C4-2B (cell line): ENCODE data around the gene HIVEP2.

ENCODE experiments used
- H3K27ac ChIP-seq: fragments of 450-650 bp; 2 replicates; pipeline ENCODE4 v1.5.1; 2017
- ZFX ChIP-seq: fragments of 450-650 bp; IDR thresholded peaks from 2 replicates; pipeline ENCODE4 v1.6.1; 2017
- TF ChIP-seq, protein P1 (sequence below): fragments of 450-650 bp; conservative IDR thresholded peaks from 2 replicates; pipeline ENCODE4 v1.5.1; 2017; ENCODE audit warnings: mild to moderate bottlenecking

HIVEP2 gene

DNA sequence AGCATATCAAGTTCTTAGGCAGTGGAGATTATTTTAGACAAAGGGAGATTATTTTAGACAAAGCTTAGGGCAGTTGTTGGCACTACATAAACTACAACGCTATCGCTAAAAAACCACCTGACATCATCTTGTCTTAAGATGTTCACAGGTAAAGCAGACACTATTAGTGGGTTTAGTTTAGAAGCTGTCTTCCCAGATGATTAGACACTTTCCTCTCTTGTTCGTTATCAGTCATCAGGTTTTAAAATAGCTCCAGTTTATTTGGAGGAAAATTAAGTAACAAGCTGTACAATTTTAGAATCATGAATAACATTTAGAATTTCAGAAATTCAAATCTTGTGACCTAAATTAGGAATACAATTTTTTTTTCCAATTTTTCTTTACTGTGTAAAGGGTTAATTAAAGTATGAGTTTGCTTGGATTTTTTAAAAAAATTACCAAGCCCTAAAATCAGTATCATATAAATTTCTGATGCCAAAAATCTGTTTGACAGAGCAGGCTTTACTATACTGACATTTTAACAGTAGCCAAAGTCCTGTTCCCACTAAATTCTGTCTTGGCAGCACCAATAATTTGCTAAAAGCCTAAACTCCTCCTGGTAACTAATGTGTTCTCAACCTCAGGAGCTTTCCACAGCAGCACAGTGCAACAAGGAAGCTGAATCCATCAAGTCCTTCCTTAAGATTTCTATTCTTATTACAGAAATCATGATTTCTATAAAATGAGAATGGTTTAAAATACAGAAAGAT, 109.0 kb downstream of the HIVEP2 start:
- TF ChIP-seq, protein P1, sequence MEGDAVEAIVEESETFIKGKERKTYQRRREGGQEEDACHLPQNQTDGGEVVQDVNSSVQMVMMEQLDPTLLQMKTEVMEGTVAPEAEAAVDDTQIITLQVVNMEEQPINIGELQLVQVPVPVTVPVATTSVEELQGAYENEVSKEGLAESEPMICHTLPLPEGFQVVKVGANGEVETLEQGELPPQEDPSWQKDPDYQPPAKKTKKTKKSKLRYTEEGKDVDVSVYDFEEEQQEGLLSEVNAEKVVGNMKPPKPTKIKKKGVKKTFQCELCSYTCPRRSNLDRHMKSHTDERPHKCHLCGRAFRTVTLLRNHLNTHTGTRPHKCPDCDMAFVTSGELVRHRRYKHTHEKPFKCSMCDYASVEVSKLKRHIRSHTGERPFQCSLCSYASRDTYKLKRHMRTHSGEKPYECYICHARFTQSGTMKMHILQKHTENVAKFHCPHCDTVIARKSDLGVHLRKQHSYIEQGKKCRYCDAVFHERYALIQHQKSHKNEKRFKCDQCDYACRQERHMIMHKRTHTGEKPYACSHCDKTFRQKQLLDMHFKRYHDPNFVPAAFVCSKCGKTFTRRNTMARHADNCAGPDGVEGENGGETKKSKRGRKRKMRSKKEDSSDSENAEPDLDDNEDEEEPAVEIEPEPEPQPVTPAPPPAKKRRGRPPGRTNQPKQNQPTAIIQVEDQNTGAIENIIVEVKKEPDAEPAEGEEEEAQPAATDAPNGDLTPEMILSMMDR, result no peak
- no peak for TF ChIP-seq ZFX
- no peak overlapping the region for H3K27ac ChIP-seq

DNA sequence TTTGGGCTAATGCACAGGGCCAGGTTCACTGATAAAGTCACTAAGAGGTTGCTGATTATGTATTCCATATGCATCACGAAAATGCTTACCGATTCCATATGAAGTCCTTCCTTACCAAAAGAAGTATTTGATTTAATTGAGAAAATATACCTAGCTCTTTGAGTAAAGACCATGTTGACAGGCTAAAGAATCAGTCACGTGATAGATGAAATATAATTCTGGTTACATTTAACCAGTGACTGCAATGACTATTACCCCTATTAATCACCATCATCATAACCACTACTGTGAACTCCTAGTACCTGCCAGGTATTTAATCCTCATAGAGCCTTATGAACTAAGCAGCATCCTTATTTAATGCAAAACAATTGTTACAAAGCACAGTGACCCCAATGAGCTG, 110.1 kb downstream of the HIVEP2 start:
- H3K27ac ChIP-seq, result no peak overlapping the region
- TF ChIP-seq, protein P1, result no peak
- no peak for TF ChIP-seq ZFX

DNA sequence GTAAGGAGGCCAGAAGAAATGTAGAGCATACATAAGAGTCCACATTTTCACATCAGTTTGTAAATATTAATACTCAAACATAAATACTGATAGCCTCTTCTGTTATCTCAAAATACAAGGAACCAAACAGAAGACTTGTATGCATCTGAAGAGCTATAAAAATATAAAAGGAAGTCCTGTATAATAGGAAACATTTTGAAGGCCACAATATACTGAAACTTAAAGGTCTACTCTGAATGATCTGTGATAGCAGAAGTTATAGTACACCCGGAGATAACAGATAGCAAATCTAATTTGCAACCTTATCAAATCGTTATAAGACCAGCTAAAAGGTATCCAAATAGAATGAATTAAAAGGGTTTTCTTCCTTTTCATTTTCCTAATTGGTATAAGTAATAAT, 111.2 kb downstream of the HIVEP2 start:
- TF ChIP-seq, protein P1, result no peak
- TF ChIP-seq ZFX, result no peak
- no peak overlapping the region for H3K27ac ChIP-seq

DNA sequence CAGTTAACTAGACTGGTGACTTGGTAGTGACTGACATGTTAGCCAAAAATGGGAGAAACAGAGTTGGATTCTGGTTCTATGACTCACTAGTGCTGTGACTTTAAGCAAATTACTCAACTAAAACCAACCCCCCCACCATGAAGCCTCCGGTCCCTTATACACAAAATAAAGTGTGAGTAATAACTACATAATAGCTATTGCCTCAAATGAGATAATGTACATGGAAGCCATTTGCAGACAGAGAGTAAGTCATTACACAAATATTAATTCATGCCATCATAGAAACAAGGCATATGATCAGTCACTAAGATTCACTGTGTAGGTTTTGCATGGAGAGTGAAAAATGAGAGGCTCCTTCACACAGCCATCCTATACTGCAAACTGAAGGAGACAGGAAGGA, 111.9 kb downstream of the HIVEP2 start:
- H3K27ac ChIP-seq, result no peak overlapping the region

DNA sequence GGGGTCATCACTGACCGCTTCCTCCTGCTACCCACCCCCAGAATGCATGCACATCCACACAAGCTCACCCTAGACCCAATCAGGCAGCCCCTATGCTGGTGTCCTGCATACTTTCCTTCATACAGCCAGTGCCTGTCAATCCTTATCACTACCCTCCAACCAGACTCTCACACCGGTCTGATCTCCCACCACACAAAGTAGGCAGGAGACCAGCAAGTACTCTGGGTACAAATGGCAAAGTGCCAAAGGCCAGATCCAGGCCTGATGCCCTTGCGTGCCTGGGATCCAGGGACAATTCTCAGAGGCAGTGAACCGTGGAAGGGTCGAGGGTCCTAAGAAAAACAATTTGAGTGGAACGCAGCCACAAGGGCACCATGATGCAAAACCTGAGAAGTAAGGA, 114.2 kb downstream of the HIVEP2 start:
- peak overlapping the region; percentile 42; the same call in 1 of the 2 replicates for H3K27ac ChIP-seq
- TF ChIP-seq, protein P1, result no peak

More for the DNA sequence above, 111.9 kb downstream of the HIVEP2 start:
- no peak for TF ChIP-seq ZFX
- TF ChIP-seq, protein P1, result no peak

DNA sequence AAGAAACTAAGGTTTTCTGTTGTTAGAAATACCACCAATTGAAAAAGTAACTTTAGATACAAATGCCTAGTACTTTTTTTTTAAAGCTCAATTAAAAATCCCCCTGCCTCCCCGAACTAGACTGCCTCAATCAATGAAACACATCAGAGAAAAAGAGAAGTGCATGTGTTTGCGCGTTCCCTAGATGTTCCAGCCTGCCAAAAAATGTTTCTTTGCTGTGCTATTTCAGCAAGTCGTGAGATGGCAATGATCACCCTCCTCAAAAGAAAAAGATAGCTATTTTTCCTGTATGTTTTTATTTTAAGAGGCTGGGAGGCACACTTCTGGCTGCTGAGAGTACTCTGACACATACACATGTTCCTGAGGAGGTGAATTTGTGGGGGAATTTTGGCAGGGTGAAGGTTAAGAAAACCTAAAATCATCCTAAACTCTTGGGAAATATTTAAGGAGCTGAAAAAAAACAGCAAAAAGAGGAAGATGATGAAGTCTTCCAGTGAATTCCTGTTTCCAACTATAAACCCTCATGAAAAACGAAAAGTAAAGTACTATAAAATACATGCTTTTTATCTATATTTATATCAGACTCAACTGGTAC, 114.8 kb downstream of the HIVEP2 start:
- no peak overlapping the region; the same call in 1 of the 2 replicates for H3K27ac ChIP-seq
- TF ChIP-seq, protein P1, result no peak
- TF ChIP-seq ZFX, result no peak

DNA sequence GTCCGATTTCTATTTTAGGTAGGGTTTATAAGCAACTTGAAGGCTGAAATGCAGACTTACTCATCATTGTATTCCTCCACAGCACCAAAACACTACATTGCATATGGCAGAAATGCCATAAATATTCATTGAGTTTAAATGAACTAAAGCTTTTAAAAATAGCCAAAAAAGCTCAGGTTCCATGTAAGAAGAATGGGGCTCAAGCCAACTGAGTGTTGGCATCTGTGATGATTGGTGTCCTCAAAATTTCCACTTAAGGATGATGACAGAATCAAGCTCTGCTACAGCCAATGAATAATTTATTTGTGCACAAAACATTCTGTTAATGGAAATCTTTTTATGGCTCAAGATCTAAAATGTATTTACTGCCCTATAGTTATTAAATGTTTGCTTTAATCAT, 115.4 kb downstream of the HIVEP2 start:
- TF ChIP-seq, protein P1, result no peak
- no peak for TF ChIP-seq ZFX
- no peak overlapping the region for H3K27ac ChIP-seq
